Measurements from ENCODE around the gene CA12. TPM values are rescaled to one million over a fixed set of nuclear protein-coding genes. Genes with fewer than 3 reads are reported as not detected.

The CA12 gene
- total and polyA plus RNA-seq, 2 of the 8 experiments (the other 6 are each of a cell fraction or from before 2014, with no cell fraction given): 4.7 to 4.9 TPM

- TF ChIP-seq E2F6 (IDR thresholded peaks at IDR 0.05) (no peak), EGR1 (IDR thresholded peaks at IDR 0.05; ENCODE audit: borderline replicate concordance, low read depth, low read length) (no peak), CBX8 (IDR thresholded peaks at IDR 0.05; ENCODE audit: borderline replicate concordance, low read depth, low read length) (no peak), ATF3 (IDR thresholded peaks at IDR 0.05; ENCODE audit: insufficient read depth, low read depth, low read length) (no peak), GABPA (IDR thresholded peaks at IDR 0.05; ENCODE audit: borderline replicate concordance, insufficient read depth, low read length) (no peak), RAD21 (IDR thresholded peaks at IDR 0.05 in 1 of 2, conservative IDR thresholded peaks at IDR 0.05 in 1 of 2; ENCODE audit: low read depth in 2 of 2, low read length in 2 of 2) (no peak), ZNF274 (IDR thresholded peaks at IDR 0.05; ENCODE audit: borderline replicate concordance, extremely low read depth, low read length) (no peak), BACH1 (IDR thresholded peaks at IDR 0.05; ENCODE audit: low read length) (no peak), EP300 (IDR thresholded peaks at IDR 0.05; ENCODE audit: borderline replicate concordance in 1 of 2, low read depth in 2 of 2, low read length in 2 of 2) (no peak), TAF1 (IDR thresholded peaks at IDR 0.05; ENCODE audit: low read depth, low read length) (no peak)
These were observed 105.2 kb downstream of the CA12 start (continued) for GRCh38 chr15:63276342-63277037.
